ENCODE data around the gene SYNPO2. TPM values are rescaled to one million over a fixed set of nuclear protein-coding genes. Genes with fewer than 3 reads are reported as not detected.

SYNPO2 gene, protein sequence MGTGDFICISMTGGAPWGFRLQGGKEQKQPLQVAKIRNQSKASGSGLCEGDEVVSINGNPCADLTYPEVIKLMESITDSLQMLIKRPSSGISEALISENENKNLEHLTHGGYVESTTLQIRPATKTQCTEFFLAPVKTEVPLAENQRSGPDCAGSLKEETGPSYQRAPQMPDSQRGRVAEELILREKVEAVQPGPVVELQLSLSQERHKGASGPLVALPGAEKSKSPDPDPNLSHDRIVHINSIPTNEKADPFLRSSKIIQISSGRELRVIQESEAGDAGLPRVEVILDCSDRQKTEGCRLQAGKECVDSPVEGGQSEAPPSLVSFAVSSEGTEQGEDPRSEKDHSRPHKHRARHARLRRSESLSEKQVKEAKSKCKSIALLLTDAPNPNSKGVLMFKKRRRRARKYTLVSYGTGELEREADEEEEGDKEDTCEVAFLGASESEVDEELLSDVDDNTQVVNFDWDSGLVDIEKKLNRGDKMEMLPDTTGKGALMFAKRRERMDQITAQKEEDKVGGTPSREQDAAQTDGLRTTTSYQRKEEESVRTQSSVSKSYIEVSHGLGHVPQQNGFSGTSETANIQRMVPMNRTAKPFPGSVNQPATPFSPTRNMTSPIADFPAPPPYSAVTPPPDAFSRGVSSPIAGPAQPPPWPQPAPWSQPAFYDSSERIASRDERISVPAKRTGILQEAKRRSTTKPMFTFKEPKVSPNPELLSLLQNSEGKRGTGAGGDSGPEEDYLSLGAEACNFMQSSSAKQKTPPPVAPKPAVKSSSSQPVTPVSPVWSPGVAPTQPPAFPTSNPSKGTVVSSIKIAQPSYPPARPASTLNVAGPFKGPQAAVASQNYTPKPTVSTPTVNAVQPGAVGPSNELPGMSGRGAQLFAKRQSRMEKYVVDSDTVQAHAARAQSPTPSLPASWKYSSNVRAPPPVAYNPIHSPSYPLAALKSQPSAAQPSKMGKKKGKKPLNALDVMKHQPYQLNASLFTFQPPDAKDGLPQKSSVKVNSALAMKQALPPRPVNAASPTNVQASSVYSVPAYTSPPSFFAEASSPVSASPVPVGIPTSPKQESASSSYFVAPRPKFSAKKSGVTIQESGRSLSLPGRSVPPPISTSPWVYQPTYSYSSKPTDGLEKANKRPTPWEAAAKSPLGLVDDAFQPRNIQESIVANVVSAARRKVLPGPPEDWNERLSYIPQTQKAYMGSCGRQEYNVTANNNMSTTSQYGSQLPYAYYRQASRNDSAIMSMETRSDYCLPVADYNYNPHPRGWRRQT
- 10 to 100 TPM; 13.7 to 23.8 (median 20.2) TPM for polyA plus RNA-seq (ENCODE audit: insufficient read length in 4 of 4)

- DNase-seq (ENCODE audit: low read depth in 4 of 4, low spot score in 3 of 4), result peak; percentile 35 to 54 (median 52)
These were observed at the start of gene SYNPO2 for GRCh38 chr4:118888666-118889311. TSS of gene SYNPO2 (plus strand) at chr4:118888854. CDS start at chr4:118889037, 183 bp downstream.

GRCh38 chr4:118839221-118839927, 49.3 kb upstream of the SYNPO2 start:
- DNase-seq (ENCODE audit: low read depth in 4 of 4, low spot score in 3 of 4), result no peak

- DNase-seq (ENCODE audit: low read depth in 4 of 4, low spot score in 3 of 4), result no peak
These were observed 46.6 kb upstream of the SYNPO2 start for GRCh38 chr4:118842055-118842454.

- no peak for DNase-seq (ENCODE audit: low read depth in 4 of 4, low spot score in 3 of 4)
These were observed 45.4 kb upstream of the SYNPO2 start for GRCh38 chr4:118843237-118843636.

GRCh38 chr4:118845552-118846050, 43.1 kb upstream of the SYNPO2 start:
- no peak for DNase-seq (ENCODE audit: low read depth in 4 of 4, low spot score in 3 of 4)

DNA sequence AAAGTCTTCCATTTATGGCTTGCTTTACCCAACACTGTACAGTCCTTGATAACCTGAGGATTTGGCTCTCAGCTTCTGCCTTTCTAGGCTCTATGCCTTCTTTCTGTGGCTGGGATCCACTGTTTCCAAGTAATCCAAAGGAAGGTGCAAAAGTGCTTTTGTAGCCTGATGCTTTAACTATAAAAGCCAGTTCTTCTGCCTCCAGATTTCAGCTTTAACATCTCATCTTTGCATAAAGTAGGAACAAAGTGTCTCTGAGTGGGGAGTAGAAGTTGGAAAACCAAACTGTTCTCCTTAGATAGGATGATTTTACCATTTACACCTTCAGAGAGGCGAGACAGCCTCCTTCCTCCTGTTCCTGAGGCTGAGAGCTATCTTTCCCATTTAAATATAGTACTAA, 41.7 kb upstream of the SYNPO2 start:
- no peak for DNase-seq (ENCODE audit: low read depth in 4 of 4, low spot score in 3 of 4)

GRCh38 chr4:118848242-118848641, 40.4 kb upstream of the SYNPO2 start:
- no peak for DNase-seq (ENCODE audit: low read depth in 4 of 4, low spot score in 3 of 4)

- DNase-seq (ENCODE audit: low read depth in 4 of 4, low spot score in 3 of 4), result no peak
These were observed 39.8 kb upstream of the SYNPO2 start for GRCh38 chr4:118848901-118849300.

DNA sequence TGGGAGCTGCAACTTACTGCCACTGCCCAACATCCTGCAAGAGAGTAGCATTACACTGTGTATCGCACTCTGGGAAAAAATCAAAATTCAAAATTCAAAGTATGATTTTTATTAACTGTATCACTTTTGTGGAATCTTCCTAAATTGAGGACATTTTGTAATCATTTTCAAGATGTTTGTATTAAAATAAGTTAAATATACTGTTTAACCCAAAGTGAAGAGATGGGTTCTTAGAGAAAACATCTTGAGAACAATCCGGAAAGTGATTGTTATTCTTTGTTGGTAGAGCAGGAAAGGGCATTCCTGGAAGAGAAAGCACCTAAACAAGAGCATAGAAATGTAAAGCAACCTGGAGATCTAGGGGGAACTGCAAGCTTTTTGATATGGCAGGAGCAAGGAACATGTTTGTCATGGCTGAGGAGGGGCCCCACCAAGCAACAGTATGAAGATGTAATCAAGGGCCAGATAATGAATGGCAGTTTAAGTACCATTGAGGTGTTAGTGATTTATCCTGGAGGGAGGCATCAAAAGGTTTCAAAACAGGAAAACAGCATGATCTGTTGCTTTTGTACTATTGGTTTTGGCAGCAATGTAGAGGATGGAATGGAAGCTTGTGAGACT, 38.7 kb upstream of the SYNPO2 start:
- DNase-seq (ENCODE audit: low read depth in 4 of 4, low spot score in 3 of 4), result no peak

GRCh38 chr4:118850488-118851173, 38.0 kb upstream of the SYNPO2 start:
- DNase-seq (ENCODE audit: low read depth in 4 of 4, low spot score in 3 of 4), result peak in 1 of 4 donors; percentile 12

- no peak for DNase-seq (ENCODE audit: low read depth in 4 of 4, low spot score in 3 of 4)
These were observed 30.9 kb upstream of the SYNPO2 start for GRCh38 chr4:118857760-118858159.

DNA sequence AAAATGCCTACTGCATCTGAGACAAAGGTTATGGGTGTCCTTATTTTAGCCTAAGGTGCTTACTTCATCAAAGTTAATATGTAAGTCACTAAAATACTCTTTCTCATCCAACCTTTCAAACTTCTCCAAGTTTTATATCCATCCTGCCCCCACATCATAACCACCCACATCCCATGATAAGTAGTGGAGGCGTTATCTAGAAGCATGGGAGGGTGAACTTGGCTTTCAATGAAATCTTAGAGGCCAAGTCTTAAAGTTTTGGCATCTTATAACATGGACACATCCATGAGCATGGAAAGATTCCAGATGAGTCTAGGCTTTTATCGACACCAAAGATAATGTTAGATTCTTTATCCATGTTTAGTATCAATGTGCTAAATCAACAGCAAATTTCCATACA, 29.9 kb upstream of the SYNPO2 start:
- DNase-seq (ENCODE audit: low read depth in 4 of 4, low spot score in 3 of 4), result no peak

GRCh38 chr4:118865091-118865708, 23.5 kb upstream of the SYNPO2 start:
- DNase-seq (ENCODE audit: low read depth in 4 of 4, low spot score in 3 of 4), result no peak

GRCh38 chr4:118866442-118866841, 22.2 kb upstream of the SYNPO2 start:
- DNase-seq (ENCODE audit: low read depth in 4 of 4, low spot score in 3 of 4), result no peak

- no peak for DNase-seq (ENCODE audit: low read depth in 4 of 4, low spot score in 3 of 4)
These were observed 21.2 kb upstream of the SYNPO2 start for GRCh38 chr4:118867311-118868067.

GRCh38 chr4:118869808-118870342, 18.8 kb upstream of the SYNPO2 start:
- no peak for DNase-seq (ENCODE audit: low read depth in 4 of 4, low spot score in 3 of 4)

GRCh38 chr4:118872181-118872580, 16.5 kb upstream of the SYNPO2 start:
- no peak for DNase-seq (ENCODE audit: low read depth in 4 of 4, low spot score in 3 of 4)

Data from right renal pelvis (tissue), 4 donors.